Central memory CD8-positive, alpha-beta T cell (primary cell): ENCODE results near the gene LAMA5.
A peak's percentile ranks its signal among the peaks of the same experiment; 100 is the strongest.
"Not testable (repeated sequence)": the region's sequence is repeated elsewhere in the genome, so short reads cannot be mapped to it uniquely, and the experiment has no call there.

Source experiments
- ATAC-seq: fragments of 150-1000 bp; cut with Tn5 transposase; replicated peaks from 2 replicates; pipeline ENCODE4 v1.10.0; 2022; ENCODE audit warnings: mild to moderate bottlenecking, moderate FRiP score, moderate number of reproducible peaks; ENCODE audit not compliant: poor library complexity, severe bottlenecking; ENCODE audit errors: extremely low read depth
- DNase-seq, 2 donors: peaks; one replicate each; pipeline ENCODE4 v3.0.0; 2021; ENCODE audit warnings: low spot score in 2 of 2
- H3K27ac Mint-ChIP-seq: one replicate; pipeline ENCODE4 v1.8.0; 2022; ENCODE audit warnings: low read depth, mild to moderate bottlenecking, moderate library complexity, mixed read lengths
- H3K27me3 Mint-ChIP-seq: one replicate; pipeline ENCODE4 v1.8.0; 2022; ENCODE audit warnings: mixed read lengths
- H3K36me3 Mint-ChIP-seq: one replicate; pipeline ENCODE4 v1.8.0; 2022; ENCODE audit warnings: mild to moderate bottlenecking, moderate library complexity, mixed read lengths; ENCODE audit not compliant: insufficient read depth
- H3K4me1 Mint-ChIP-seq: one replicate; pipeline ENCODE4 v1.8.0; 2022; ENCODE audit warnings: mixed read lengths
- H3K4me3 Mint-ChIP-seq: one replicate; pipeline ENCODE4 v1.8.0; 2022; ENCODE audit warnings: mild to moderate bottlenecking, moderate library complexity, mixed read lengths
- H3K9me3 Mint-ChIP-seq: one replicate; pipeline ENCODE4 v1.8.0; 2022; ENCODE audit warnings: mixed read lengths

LAMA5 gene

DNA sequence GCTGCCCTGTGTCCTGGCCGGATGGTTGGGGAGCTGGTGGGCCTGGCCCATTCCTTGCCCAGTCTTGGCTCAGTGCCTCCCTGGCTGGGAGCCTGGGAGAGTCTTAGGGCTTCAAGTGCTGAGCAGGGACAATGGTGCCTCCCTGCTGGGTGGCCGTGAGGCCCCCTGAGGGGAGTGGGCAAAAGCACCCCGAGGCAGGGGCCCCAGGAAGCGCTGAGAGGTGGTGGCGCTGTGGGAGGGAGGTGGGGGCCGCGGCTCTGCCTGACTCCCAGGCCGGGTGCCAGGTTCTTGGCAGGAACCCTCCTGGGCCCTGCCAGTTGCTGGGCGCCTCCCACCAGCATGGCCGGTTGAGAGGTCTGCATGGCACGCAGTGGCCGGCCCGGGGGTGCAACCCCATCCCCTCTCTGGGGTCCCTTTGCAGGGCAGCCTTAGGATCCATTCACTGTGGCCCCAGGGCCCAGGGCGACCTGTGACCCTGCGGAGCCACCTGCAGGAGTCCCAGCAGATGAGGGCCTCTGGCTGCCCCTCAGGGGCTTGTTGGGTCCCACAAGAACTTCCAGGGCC is 10.6 kb upstream of the LAMA5 start:
- peaks cover 6% of the 10 kb centered on the region for H3K36me3 Mint-ChIP-seq

GRCh38 chr20:62377064-62377461 is 10.0 kb upstream of the LAMA5 start:
- H3K36me3 Mint-ChIP-seq: peaks cover 6% of the 10 kb centered on the region
- ATAC-seq (no peak), DNase-seq (no peak)
- H3K4me1 Mint-ChIP-seq: no peaks in the 10 kb centered on the region
- H3K27me3 Mint-ChIP-seq: peaks cover 11% of the 10 kb centered on the region
- H3K27ac Mint-ChIP-seq: no peak overlapping the region
- H3K9me3 Mint-ChIP-seq: peaks cover 5% of the 10 kb centered on the region
- no peak overlapping the region for H3K4me3 Mint-ChIP-seq

More for the DNA sequence above, 10.6 kb upstream of the LAMA5 start:
- H3K4me1 Mint-ChIP-seq: peaks cover 2% of the 10 kb centered on the region
- H3K27me3 Mint-ChIP-seq: peaks cover 7% of the 10 kb centered on the region
- DNase-seq: no peak
- no peak overlapping the region for H3K4me3 Mint-ChIP-seq
- ATAC-seq: no peak
- H3K27ac Mint-ChIP-seq: no peak overlapping the region
- H3K9me3 Mint-ChIP-seq: peaks cover 6% of the 10 kb centered on the region

DNA sequence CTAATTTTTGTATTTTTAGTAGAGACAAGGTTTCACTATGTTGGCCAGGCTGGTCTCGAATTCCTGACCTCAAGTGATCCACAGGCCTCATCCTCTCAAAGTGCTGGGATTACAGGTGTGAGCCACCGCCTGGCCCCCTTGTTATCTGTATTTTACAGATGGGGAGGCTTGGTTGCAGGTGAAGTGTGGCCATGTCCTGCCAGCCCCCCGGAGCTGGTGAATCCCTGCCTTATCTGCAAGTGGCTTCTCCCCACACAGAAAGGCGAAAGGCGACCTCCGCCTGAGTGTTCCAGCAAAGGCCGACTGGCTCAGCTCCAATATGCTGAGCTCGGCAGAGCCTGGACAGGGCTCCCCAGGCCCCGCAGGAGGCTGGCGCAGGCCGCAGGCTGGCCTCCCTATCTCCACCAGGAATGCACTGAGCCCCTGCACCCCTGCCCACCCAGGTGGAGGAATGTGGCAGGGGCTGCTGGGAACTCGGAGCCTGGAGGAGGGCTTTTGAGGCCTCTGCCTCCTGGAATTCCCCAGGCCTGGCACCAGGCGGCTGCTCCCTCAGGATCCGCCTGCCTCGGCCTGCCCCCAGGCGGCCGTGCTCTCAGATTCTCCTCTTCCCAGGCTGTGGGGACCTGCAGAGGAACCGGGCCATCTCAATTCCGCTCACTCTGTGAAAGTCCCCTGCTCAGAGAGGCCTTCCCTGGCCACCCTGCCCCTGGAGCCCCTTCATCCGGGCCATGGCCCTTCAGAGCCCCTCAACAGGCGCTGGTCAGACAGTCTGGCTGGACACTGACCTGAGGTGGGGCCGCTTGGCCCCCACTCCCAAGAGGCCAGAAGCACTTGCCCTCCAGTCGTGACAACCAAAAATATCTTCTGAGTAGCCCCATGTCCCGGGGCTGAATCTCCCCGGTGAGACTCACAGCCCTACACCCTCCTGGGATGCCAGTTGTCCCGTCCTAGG is 9.3 kb upstream of the LAMA5 start:
- H3K9me3 Mint-ChIP-seq: no peaks in the 10 kb centered on the region
- ATAC-seq: no peak
- no peak overlapping the region for H3K27ac Mint-ChIP-seq
- no peaks in the 10 kb centered on the region for H3K4me1 Mint-ChIP-seq
- peaks cover 11% of the 10 kb centered on the region for H3K27me3 Mint-ChIP-seq
- no peak for DNase-seq
- H3K4me3 Mint-ChIP-seq: no peak overlapping the region
- peaks cover 3% of the 10 kb centered on the region for H3K36me3 Mint-ChIP-seq

- no peak overlapping the region for H3K27ac Mint-ChIP-seq
- no peak for DNase-seq
- no peak for ATAC-seq
These were observed 7.4 kb upstream of the LAMA5 start for GRCh38 chr20:62374331-62375152.

GRCh38 chr20:62373631-62374179 is 6.6 kb upstream of the LAMA5 start:
- H3K4me3 Mint-ChIP-seq, H3K4me1 Mint-ChIP-seq, H3K36me3 Mint-ChIP-seq, H3K9me3 Mint-ChIP-seq, ATAC-seq, DNase-seq, H3K27ac Mint-ChIP-seq: not testable (repeated sequence)
- H3K27me3 Mint-ChIP-seq: peaks cover 22% of the 10 kb centered on the region

More at GRCh38 chr20:62374331-62375152, 7.4 kb upstream of the LAMA5 start:
- Mint-ChIP-seq H3K27me3 (peaks cover 14% of the 10 kb centered on the region), H3K4me1 (no peaks in the 10 kb centered on the region), H3K9me3 (no peaks in the 10 kb centered on the region), H3K36me3 (no peaks in the 10 kb centered on the region), H3K4me3 (no peak overlapping the region)

DNA sequence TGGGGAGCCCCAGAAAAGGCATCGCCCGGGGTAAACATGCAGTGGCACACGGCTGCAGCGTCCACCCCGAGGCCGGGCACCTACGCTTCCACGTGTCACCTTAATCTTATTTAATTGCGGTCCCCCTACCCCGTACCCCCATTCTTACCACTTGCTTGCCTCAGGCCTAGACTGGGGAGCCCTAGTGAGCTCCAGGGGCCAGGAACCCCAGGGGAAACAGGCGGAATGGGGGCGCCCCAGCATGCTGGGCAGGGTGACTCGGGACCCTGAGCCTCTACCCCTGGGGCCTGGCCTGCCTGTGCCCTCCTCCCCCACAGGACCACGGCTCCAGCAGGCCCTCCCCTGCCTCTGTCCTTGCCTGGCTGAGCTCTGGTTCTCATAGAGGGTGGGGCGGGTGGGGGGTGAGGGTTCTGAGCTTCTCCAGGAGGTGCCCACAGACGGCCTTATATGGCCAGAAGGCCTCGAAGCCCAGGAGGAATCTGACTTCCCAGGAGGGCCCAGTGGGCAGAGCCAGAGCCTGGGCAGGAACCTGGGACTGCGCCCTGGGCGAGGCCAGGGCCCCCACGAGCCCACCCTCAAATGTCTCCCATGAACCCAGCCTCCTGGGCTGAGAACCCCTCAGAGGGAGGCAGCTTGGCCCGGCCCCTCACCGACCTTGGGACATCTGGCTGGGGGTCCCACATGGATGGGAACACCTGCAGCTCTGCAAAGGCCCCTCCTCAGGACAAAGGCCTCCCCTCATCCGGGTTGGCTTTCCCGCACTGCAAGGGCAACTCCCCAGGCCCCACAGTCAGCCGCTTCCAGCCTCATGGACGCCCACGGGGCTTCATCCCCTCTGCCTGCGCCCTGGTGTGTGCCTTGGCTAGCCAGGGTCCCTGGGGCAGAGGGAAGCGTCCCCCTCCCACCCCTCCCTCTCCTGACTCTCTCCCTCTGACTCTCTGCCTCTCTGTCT is 5.2 kb upstream of the LAMA5 start:
- DNase-seq: no peak
- no peak overlapping the region for H3K4me3 Mint-ChIP-seq
- H3K27ac Mint-ChIP-seq: peak overlapping the region; percentile 3
- no peaks in the 10 kb centered on the region for H3K4me1 Mint-ChIP-seq
- H3K9me3 Mint-ChIP-seq: no peaks in the 10 kb centered on the region
- ATAC-seq: no peak
- H3K36me3 Mint-ChIP-seq: peaks cover 2% of the 10 kb centered on the region
- peaks cover 36% of the 10 kb centered on the region for H3K27me3 Mint-ChIP-seq

DNA sequence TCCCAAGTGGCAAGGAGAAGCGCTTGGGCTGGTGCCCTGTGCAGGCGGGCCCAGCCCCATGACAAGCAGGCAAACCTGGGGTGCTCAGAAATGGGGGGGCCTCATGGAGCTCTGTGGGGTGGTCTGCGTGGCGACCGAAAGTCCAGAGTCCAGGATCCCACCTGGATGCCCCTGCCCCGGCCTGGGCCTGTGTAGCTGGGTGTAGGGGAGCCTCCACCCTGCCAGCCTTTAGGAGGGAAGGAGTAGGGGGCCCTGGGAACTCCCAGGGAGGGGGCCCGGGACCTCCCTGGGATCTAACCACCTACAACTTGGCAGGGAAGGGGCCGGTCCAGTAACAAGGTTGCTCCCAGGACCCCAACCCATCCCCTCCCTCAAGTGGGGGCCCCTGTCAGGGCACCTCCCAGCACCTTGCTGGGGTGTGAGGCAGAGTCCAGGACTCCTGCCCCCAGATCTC is 4.5 kb upstream of the LAMA5 start:
- Mint-ChIP-seq H3K36me3 (peaks cover 2% of the 10 kb centered on the region), H3K27ac (no peak overlapping the region), H3K4me3 (no peak overlapping the region), H3K4me1 (no peaks in the 10 kb centered on the region), H3K9me3 (no peaks in the 10 kb centered on the region), H3K27me3 (peaks cover 36% of the 10 kb centered on the region)
- ATAC-seq (no peak), DNase-seq (no peak)

GRCh38 chr20:62370807-62371587 is 3.9 kb upstream of the LAMA5 start:
- H3K4me1 Mint-ChIP-seq: no peaks in the 10 kb centered on the region
- peaks cover 2% of the 10 kb centered on the region for H3K36me3 Mint-ChIP-seq
- H3K27ac Mint-ChIP-seq: no peak overlapping the region
- H3K4me3 Mint-ChIP-seq: no peak overlapping the region
- ATAC-seq: no peak
- H3K27me3 Mint-ChIP-seq: peaks cover 38% of the 10 kb centered on the region
- H3K9me3 Mint-ChIP-seq: no peaks in the 10 kb centered on the region
- no peak for DNase-seq

- peaks cover 46% of the 10 kb centered on the region for H3K27me3 Mint-ChIP-seq
- H3K36me3 Mint-ChIP-seq: peaks cover 2% of the 10 kb centered on the region
- DNase-seq: no peak
- H3K4me1 Mint-ChIP-seq: no peaks in the 10 kb centered on the region
- no peak for ATAC-seq
- H3K4me3 Mint-ChIP-seq: no peak overlapping the region
- no peaks in the 10 kb centered on the region for H3K9me3 Mint-ChIP-seq
- H3K27ac Mint-ChIP-seq: no peak overlapping the region
These were observed 3.1 kb upstream of the LAMA5 start for GRCh38 chr20:62370115-62370806.

DNA sequence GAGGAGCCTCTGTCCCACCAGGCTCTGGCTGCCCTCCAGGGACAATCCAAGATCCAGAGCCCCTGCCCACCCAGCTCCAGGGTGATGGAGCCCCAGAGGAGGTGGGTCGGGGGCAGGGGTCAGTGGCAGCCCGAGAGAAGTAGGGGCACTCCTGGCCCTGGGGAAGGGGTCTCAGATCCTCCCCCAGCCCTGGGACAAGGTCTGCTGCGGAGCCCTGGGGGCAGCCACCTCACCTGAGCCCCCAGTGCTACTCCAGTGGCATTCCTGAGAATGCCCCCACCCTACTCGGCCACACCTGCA is 2.7 kb upstream of the LAMA5 start:
- H3K4me1 Mint-ChIP-seq: no peaks in the 10 kb centered on the region
- peaks cover 2% of the 10 kb centered on the region for H3K36me3 Mint-ChIP-seq
- no peak for ATAC-seq
- no peak overlapping the region for H3K27ac Mint-ChIP-seq
- H3K27me3 Mint-ChIP-seq: peaks cover 51% of the 10 kb centered on the region
- H3K4me3 Mint-ChIP-seq: no peak overlapping the region
- DNase-seq: no peak
- H3K9me3 Mint-ChIP-seq: no peaks in the 10 kb centered on the region
